ENCODE results near the gene CSK. TPM values are rescaled to one million over a fixed set of nuclear protein-coding genes. Genes with fewer than 3 reads are reported as not detected.
A peak's percentile ranks its signal among the peaks of the same experiment; 100 is the strongest.

CSK gene
- total and polyA plus RNA-seq, 2 of the 8 experiments (the other 6 are each of a cell fraction or from before 2014, with no cell fraction given) = 13.7 to 50.2 TPM

DNA sequence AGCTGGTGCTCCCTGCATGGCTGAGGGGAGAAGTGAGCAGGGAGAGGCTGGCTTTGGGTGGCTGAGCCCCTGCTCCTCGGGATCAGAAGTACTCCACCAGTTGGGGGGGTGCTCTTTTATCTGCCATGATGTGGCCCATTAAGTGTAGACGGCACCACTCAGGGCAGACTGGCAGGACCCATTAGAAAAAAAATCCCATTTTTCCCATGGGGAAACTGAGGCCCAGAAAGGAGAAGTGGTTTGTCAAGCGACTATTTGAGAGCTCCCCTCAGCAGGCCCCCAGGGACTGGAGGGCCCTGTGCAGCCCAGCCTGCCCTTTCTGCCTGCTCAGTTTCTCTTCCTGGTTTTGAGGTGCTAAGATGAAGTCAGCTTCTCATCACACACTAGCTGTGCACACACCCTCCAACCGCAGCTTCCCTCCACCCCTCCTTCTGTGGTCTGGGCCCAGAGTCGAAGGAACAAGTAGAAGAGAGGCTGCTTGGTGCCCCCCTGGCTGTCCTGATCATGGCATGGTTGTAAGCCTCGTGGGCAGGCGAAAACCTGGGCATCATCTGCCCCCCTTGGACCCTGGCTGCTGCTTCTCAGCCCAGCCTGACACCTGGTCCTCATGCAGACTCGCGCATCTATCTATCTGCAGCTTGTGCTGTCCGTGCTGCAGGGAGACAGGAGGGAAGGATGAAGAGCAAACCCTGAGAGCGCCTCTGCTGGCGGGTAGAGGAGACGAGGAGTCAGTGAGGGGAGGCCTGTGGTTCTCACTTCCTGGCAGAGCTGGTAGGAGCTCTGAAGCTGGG, 5.6 kb downstream of the CSK start (continued):
- 0 out of 2 replicates have a peak, but pooled peaks have one; percentile 13 for TF ChIP-seq YY1 (IDR thresholded peaks at IDR 0.05; ENCODE audit: low read depth, low read length)
- 0 out of 2 replicates have a peak, but pooled peaks have one; percentile 22 for TF ChIP-seq JUND (IDR thresholded peaks at IDR 0.05; ENCODE audit: low read length)
